Retina (tissue), 1 donor: ENCODE measurements around the gene MED13L.

Experiments used
- DNase-seq: peaks from one replicate; pipeline ENCODE4 v3.0.0-alpha.2; 2016

MED13L gene

DNA sequence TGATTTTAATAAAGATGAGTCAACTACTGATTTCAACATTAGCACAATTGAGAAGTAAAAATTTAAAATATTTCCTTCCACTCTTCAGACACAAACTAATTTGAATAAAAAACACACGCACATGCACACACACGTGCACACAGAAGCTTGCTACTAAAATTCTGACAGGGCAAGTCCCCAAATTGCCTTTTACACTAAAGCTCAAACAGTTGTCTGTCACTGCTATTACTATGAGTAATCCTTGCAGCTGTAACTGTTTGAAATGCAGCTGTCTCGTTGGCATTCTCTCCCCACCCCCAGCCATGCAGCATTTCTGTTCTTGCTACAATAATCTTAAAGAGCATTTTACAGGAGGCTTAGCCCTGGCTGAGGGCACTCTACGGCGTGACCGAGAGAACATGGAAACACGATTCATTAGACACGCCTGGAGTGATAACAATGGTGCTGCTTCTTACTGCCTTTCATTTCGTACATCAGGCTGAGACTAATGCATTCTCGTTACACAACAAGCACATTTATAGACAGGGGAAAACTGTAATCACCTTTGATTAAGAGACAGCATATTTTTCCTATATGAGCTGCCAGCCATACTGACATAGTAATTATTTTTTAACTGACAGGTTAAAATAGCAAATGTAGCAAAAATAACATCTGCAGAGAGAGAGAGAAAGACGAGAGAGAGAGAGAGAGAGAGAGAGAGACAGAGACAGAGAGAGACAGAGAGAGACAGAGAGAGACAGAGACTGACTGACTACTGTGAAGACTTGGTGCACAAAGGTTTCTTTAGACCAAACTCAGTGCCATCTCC is 153.8 kb downstream of the MED13L start:
- peak; percentile 87 for DNase-seq

DNA sequence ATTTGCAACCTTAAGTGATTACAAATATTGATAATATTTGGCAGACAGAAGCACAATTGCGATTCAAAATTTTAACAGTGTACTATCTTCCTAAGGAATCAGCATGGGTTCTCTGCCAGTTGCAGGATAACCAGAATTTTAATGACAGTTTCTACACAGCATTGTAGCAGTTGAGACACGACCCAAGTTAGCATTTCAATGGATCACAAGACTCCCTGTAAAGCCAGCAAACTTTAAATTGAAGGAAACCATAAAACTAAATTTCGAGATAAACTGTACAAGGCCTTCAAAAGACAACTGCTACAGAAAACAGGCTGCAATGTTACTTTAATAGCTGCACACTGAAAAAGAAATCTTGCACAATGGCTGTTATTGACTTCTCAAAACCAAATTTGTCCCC is 154.9 kb downstream of the MED13L start:
- no peak for DNase-seq

GRCh38 chr12:116121453-116121871 is 156.0 kb downstream of the MED13L start:
- DNase-seq = peak; percentile 32

DNA sequence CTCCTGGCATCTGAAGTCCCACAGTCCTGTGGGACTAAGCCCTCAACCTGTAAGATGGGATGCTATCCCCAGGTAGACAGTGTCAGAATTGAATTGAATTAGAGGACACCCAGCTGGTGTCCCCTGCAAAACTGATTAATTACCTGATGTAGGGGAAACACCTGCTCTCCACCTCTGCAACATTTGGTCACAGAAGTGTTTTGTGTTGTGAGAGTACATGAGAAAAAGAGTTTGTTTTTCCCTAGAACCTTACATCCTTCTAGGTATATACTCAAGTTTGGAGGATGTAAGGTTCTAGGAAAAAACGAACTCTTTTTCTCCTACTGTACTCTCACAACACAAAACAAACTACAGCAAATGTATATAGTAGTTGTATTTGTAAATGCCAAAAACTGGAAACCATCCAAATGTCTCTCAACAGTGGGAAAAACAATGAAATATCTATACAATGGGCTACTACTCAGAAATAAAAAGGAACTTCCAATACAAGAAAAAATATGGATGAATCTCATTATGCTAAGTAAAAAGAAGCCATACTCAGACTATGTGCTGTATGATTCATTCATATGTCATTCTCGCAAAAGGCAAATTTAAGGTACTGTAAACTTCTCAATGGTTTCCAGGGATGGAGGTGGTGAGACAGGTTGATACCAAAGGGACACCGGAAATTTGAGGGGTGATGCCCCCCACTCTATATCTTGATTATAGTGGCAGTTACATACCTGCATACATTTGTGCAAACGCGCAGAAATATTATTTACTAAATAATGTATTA is 160.7 kb downstream of the MED13L start:
- no peak for DNase-seq

DNA sequence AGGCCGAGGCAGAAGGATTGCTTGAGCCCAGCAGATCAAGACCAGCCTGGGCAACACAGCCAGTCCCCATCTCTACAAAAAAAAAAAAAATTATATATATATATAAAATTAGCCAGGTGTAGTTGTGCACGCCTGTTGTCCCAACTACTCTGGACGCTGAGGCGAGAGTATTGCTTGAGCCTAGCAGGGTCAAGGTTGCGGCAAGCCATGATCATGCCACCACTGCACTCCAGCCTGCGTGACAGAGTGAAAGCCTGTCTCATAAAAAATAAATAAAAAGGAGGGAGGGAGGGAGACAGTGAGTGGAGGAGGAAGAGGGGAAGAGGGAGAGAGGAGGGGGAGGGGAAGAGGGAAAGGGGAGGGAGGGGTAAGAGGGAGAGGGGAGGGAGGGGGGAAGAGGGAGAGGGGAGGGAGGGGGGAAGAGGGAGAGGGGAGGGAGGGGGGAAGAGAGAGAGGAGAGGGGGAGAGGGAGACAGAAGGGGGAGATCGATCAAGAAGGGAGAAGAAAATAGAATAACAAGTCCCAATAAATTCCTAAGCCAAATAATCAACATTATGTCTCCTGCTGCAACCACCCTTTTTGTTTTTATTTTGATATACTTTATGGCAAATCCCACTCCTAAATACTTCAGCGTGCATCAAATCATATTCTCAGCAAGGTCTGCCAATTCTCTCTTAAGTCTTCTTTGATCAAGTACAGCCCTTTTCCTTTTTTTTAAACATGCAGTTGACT is 163.9 kb downstream of the MED13L start:
- DNase-seq = no peak

- DNase-seq = no peak
Observed at GRCh38 chr12:116106870-116107269, 170.6 kb downstream of the MED13L start.

DNA sequence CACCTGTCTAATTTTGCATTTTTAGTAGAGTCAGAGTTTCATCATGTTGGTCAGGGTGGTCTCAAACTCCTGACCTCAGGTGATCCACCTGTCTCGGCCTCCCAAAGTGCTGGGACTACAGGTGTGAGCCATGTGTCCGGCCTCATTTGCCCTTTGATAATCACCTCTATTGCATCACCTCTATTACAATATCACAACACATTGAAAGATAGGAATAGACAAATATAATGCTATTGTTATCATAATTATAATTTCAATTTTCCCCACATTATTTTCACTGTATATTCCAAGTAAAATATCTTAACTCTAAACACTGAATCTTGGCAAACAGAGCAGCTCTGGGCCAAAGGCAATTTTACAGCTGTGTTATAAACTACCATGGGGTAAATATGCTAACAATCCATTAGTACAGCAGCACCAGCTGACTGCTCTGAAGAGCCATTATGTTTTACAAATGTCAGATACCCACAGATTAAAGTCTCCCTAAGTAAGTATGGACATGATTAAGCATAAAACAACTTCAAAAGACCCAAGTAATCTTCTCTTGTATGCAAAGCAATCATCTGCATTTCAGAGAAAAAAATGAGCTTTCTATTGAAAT is 173.2 kb downstream of the MED13L start:
- DNase-seq = no peak

GRCh38 chr12:116101991-116102390 is 175.5 kb downstream of the MED13L start:
- no peak for DNase-seq

DNA sequence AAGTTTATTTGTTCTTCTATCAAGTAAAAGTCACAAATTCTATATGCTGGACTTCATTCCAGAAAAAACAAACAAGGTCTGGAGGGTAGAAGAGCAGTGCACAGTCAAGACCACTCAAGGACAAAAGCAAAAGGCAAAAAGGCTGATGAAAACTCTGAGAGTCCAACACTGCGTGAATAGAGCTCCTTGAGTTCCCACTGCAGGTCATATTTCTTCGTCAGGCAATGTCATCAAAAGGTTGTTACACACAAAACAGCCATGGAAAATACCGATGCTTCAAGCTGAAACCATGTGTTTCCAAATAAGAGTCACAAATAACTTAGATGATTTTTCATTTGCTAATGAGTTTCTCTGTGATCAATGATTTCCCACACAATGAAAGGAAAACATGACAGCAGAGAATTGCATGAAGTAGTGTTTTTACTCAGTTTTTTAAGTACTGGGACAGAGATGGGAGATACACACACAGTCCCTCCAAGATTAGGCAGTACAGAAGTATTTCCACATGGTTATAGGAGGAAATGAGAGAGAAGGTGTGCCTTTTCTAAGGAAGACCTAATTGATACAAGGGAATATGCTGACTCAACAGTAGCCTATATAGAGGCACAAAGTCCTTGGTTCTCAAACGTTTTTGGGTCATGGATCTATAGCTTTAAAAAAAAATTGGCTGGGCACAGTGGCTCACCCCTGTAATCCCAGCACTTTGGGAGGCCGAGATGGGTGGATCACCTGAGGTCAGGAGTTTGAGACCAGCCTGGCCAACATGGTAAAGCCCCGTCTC is 177.7 kb downstream of the MED13L start:
- DNase-seq = no peak

GRCh38 chr12:116096874-116097273 is 180.6 kb downstream of the MED13L start:
- no peak for DNase-seq

DNA sequence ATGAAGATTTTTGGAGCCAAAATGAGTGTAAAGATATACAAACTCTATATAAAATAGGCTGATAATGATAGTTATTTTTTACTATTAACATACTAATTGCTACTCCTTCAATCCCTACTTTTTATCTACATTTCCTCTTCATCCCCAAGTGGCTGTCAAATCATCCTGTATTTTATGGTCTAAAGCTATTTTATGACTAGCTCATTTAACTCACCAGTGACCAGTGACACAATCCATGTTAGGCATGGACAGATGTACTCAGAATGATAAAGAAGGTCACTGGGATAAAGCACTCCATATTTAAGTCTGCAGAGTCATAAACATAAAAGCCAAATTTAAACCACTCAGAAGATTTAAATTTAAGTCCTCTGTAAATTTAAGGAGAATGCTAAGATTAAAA is 183.0 kb downstream of the MED13L start:
- no peak for DNase-seq

DNA sequence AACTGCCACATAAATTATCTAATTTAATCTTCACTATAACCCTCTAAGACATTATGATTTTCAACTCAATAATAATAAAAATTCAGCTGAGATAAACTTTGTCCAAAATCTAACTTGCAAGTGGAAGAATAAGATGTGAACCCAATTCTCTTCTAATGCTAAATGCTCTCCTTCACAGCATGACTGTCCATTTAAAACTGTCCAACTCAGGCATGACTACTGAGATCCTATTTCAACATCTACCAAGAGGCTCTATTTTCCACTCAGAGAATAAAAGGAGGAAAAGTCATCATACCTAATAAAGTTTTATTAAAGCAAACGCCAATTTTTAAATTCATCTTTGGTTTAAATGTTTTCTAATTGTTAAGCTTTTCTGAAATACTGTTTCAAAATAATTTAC is 183.6 kb downstream of the MED13L start:
- no peak for DNase-seq

GRCh38 chr12:116092776-116093175 is 184.7 kb downstream of the MED13L start:
- DNase-seq = no peak

GRCh38 chr12:116092162-116092561 is 185.3 kb downstream of the MED13L start:
- DNase-seq = no peak

- no peak for DNase-seq
Observed at GRCh38 chr12:116091579-116091978, 185.9 kb downstream of the MED13L start.

DNA sequence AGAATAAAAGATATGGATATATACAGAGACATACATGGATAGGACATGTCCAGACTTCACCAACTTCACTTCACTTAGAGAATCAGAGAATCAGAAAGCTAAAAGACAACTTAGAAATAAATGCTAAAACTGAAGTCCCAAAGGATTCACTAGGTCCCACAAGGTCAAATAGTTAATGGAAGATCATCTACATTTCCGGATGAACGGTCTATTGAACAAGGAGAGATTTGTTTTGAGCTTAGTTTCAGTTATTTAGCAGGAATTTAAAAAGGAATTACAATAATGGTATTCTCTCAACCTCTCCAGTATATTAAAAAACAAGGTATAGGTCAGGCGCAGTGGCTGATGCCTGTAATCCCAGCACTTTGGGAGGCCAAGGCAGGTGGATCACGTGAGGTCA is 187.0 kb downstream of the MED13L start:
- no peak for DNase-seq

GRCh38 chr12:116089080-116089479 is 188.4 kb downstream of the MED13L start:
- no peak for DNase-seq

DNA sequence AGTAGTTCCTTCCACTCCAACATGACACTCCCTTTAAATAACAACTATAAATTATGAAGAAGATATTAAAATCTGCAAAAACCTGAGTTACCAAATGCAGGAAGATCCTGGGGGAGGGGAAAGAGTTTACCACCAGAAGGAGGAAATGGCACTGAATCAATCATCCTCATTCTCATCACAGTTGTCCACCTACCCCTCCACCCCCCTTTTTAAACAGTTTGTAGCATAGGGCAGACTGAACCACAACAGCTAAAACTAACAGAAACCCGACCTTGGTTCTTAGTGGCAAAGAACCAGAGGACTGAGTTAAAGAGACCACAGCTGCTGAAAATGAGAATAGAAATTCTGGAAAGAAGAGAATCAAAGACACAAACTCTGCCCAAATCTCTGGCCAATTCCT is 189.5 kb downstream of the MED13L start:
- no peak for DNase-seq

GRCh38 chr12:116087399-116087798 is 190.1 kb downstream of the MED13L start:
- no peak for DNase-seq

GRCh38 chr12:116080415-116080814 is 197.1 kb downstream of the MED13L start:
- no peak for DNase-seq

GRCh38 chr12:116078396-116078795 is 199.1 kb downstream of the MED13L start:
- DNase-seq = no peak

- no peak for DNase-seq
Observed at GRCh38 chr12:116077431-116077830, 200.1 kb downstream of the MED13L start.
